SIG-M5 (cell line): Measurements from ENCODE around the gene APBB1.

Experiments used
- DNase-seq: peaks from one replicate; lab custom pipeline; 2025; lab: John Stamatoyannopoulos, UW

APBB1 gene

DNA sequence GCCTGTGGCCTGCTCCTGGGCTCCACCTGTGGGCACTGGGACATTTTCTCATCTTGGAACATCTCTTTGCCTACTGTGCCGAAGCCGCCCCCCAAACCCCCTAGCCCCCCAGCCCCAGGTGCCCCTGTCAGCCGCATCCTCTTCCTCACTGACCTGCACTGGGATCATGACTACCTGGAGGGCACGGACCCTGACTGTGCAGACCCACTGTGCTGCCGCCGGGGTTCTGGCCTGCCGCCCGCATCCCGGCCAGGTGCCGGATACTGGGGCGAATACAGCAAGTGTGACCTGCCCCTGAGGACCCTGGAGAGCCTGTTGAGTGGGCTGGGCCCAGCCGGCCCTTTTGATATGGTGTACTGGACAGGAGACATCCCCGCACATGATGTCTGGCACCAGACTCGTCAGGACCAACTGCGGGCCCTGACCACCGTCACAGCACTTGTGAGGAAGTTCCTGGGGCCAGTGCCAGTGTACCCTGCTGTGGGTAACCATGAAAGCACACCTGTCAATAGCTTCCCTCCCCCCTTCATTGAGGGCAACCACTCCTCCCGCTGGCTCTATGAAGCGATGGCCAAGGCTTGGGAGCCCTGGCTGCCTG, 27.3 kb downstream of the APBB1 start:
- no peak for DNase-seq

DNA sequence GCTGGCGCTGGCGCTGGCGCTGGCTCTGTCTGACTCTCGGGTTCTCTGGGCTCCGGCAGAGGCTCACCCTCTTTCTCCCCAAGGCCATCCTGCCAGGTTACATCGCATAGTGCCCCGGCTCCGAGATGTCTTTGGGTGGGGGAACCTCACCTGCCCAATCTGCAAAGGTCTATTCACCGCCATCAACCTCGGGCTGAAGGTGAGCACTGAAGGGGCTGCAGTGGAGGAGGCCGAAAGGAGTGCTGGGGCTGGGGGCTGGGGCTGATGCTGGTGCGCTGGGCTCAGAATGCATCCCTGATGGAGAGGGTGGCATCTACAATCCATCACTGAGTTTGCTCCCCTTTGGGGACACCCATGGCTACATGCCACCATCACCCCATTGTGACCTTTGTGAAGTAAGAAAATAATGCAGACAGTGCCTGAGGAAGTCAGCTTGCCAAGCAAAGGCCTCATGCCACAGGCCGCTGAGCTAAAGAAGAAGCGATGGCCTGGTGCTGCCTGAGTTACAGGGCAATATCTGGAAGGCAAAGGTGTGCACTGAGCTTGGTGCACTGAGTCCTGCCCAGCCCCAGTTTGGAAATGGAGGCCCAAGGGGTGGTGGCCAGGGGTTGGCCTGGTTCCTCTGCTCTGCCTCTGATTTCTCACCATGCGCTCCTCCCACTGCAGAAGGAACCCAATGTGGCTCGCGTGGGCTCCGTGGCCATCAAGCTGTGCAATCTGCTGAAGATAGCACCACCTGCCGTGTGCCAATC, 28.0 kb downstream of the APBB1 start:
- DNase-seq, result no peak

DNA sequence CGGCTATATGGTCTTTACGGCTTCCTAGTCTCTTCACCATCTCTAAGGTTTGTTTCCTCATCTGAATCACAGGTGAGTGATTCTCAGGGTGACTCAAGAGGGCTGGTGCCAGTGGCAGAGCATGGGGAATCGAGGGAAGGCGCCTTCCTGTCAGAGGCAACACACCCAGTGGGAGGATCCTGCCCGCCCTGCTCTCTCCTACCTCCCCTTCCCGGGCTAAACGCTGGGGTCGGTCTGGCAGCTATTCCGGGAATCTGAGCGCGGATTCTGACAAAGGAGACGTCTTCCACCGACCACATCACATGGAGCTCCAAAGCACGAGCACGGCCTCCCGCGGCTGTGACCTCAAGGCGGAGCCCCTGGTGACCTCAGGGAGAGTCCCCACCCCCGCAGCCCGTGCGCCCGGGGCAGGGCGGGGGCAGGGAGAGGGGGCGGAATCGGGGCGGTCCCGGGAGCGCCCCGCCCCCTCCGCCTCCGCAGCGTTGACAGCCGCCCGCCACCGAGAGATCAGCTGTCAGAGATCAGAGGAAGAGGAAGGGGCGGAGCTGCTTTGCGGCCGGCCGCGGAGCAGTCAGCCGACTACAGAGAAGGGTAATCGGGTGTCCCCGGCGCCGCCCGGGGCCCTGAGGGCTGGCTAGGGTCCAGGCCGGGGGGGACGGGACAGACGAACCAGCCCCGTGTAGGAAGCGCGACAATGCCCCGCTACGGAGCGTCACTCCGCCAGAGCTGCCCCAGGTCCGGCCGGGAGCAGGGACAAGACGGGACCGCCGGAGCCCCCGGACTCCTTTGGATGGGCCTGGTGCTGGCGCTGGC, 28.8 kb downstream of the APBB1 start, which contains the start of gene SMPD1:
TSS of gene SMPD1 (plus strand) at position 570 of the 813 bp plus-strand sequence. CDS start at position 695, 125 bp downstream.
- peak; percentile 38 for DNase-seq

DNA sequence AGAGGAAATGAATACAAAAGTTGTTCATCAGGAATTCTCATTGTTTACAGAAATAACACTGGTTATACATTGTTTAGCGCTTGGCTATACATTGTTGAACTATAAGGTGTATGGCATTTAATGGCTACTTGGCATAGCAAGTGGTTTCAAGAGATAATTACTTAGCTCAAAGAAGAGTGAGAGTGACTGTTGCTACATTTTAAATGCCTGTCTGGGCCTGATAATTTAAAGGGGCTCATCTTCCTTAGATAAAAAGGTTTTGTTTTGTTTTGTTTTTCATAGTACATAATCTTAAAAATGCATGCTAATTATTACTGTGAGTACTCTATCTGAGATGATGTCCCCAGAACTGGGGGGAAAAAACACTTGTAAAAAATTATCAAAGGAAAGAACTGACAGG, 30.1 kb downstream of the APBB1 start:
- no peak for DNase-seq

DNA sequence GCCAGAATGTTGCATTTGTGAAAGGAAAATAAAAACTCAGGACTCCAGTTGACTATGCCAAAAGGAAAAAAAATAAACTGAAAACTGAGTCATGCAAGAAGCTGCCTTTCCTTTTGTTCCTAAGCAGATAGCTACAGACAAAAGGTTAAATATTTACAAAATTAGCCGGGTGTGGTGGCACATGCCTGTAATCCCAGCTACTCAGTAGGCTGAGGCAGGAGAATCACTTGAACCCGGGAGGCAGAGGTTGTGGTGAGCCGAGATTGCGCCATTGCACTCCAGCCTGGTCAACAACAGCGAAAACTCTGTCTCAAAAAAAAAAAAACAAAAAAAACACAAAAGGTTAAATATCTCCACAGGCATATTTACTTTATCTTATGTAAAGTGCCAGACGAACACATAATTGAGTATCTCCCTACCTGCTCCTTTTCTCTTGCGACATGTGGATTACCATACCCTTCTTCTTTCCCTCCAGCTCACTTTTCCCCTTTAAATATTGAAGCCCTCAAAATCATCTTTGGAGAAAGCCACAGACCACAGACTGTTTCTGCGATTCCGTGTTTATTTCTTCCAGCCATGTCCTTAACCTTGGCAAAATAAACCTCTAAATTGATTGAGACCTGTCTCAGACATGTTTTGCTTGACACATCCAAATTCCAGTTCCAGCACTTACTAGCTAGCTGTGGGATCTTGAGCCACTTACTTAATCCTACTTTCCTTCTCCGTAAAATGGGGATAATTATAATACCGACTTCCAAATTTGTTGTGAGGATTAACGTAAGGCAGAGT, 30.9 kb downstream of the APBB1 start:
- no peak for DNase-seq

DNA sequence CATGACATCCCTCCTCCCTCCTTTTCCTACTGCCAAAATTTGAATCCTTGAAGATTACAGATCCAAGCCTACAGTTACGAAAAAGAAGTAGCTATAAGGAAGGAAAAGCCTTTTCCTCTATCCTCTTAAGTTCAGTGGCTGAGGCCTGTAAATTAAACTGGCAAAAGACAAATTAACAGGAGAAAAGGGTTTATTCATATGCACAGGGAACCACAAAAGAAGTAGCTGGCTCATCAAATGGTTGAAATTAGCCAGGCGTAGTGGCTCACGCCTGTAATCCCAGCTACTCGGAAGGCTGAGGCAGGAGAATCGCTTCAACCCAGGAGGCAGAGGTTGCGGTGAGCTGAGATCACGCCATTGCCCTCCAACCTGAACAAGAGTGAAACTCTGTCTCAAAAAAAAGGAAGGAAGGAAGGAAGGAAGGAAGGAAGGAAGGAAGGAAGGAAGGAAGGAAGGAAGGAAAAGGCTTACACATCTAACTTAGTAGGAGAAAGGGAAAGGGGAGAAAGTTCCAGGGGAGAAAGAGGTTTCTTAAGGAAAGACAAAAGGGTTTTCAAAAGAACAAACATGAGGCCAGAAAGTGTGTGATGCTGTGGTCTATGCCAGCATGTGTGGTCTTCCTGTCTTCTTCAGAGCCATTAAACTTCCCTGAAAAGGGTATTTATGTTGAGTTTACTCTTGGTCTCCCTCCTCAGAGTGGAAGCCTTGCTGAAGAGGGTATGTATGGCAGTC, 33.7 kb downstream of the APBB1 start:
- DNase-seq, result no peak

DNA sequence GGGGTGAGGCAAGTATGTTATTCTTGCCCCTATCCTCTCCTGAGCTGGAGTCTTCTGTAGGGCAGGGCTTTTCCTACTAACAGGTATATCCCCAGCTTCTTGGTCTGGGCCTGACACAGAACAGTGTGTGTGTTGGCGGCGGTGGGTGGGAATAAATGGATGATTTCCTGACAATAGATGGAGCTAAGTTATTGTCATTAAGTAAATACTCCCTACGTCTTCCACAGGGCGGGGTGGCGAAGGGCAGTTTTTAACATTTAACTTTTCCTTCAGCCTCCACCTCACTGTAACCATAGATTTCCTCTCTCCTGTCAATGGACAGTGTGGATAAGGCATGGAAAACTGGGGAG, 40.3 kb downstream of the APBB1 start:
- DNase-seq, result no peak

DNA sequence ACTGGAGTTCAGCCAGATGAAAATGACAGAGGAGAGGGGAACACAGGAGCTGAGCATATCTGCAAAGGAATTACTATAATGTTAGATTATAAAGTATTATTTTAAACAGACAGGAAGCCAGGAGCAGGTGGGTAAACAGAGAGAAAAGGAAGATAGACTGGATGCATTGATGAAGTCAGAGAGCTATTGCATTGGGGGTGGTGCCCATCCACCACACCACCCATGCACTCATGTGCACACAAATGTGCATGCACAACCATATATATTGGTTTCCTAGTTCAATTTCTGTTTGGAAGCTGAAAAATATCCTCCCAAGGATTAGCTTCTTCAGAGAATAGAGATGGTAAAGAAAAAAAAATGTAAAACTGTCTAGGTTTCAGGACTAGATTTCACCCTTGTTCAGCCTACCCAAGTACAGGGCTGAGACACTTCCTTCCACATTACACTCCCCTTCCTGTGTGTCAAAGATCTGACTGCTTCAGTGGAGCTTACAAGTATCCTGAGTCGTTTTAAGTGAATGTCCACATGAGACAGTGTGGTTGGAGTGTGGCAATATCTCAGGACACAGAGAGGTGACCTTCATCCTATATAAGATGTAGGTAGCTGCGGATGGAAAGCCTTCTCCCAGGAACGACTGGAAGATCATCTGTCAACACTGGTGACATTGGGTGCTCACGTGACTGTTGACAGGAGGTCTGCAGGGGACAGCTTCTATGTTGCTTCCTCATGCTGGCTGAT, 40.8 kb downstream of the APBB1 start:
- no peak for DNase-seq

DNA sequence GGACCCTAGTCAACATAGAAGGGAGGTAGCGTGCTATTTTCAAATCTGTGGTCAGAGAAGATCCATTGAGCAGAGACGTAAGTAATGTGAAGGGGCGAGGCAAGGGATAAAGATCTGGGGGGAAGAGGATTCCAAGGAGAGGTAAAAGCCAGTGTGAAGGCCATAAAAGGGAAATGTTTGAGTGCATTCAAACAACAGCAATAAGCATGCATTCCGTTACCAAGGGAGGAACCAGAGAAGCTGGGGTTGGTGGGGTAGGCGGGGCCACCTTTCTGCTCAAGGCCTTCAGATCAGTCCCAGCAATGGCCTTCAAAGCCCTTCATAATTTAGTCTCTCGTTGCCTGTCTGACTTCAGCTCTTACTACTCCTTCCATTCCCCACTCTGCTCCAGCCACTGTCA, 47.1 kb downstream of the APBB1 start:
- no peak for DNase-seq

DNA sequence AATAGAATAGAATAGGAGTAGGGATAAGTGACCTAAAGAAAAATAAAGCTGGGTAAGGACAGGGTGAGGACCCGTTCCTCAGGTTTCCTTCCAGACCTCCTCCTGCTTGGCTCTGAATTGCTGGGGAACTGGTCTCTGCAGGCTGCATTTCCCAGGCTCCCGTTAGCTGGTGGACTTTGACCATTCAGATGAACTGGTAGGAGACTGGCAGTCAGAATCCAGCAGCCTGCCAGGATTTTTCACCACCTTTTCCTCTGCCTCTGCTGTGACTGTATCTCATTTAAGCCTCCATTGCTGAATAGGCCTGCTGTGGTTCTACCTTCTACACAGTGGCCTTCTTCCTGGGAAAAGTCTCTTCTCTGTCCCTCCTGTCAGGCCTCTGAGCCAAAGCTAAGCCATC, 53.2 kb downstream of the APBB1 start:
- no peak for DNase-seq

DNA sequence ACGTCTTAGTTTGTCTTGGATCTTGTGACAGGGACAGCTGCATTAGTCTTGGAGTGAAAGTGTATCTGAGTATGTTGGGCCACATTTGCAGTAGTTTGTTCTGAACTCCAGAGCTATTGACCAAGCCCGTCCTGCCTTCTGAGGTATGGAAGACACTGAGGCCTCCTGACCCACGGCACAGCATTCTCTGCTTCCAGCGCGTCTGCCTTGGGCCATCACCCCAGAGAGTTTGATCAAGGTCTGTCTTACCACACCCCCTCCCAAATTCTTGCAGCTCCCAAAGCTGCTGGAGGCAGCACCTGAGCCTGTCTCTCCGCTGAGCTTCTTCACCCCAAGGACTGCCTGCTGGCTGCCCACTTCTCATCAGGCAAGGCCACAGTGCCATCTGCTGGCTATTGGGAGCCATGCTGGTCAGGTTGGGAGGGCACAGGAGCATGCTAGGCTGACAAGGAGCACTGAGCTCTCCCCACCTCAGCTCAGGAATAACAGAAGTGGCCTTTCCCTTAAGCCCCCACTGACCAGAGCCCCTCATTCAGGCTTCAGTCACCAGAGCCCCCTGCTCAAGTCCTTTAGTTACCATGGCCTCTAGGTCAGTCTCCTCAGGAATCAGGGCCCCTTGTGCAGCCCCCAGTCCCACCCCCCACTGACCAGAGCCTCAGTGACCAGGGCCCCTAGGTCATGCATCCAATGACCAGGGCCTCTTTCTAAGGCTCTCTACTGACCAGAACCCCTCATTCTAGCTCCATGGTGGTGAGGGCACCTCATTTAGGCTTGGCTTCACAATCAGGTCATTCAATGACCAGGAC, 55.8 kb downstream of the APBB1 start:
- no peak for DNase-seq

DNA sequence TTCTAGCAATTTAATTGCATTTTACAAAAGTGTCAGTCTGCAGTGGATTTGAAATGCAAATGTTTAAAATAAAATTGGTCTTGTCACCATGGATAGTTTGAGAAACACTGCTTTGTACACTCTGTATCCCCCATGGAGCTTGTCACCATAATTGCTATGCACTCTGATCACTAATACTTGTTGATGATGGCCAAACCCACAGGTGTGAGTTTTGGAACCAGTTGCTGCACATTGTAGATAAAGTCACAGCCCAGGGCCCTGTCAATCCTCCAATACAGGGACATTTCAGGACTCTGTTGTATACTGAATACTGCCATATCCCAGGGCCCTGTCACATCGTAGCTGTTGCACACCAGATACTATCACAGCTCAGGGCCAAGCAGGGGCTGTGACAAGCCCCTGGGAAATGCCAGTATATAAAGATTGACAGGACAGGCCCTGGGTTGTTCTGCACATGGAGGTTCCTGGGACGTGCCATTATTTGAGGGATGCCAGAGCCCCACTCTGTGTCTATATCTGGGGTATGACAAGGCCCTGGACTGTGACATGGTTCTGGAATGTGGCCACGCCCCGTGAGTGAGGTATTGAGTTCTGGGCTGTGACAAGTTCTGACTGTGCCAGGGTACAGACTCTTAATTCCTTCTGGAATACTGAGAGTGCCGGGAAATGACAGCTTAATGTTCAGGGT, 56.6 kb downstream of the APBB1 start:
- no peak for DNase-seq

DNA sequence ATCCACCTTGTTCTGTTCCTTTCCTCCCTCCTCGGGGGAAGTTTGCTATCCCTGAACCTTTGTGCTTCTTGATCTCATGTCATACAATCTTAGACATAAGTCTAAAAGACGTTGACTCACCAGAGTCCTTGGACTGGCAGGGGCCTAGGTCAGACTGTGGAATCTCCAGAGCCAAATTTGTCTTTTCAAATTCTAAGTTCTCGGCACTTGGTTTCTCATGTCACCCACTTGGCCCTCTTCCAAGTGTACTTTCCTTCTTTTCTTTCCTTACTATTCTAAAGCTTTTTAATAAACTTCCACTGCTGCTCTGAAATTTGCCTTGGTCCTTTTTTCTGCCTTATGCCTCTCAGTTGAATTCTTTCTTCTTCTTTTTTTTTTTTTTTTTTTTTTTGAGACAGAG, 58.7 kb downstream of the APBB1 start:
- no peak for DNase-seq

DNA sequence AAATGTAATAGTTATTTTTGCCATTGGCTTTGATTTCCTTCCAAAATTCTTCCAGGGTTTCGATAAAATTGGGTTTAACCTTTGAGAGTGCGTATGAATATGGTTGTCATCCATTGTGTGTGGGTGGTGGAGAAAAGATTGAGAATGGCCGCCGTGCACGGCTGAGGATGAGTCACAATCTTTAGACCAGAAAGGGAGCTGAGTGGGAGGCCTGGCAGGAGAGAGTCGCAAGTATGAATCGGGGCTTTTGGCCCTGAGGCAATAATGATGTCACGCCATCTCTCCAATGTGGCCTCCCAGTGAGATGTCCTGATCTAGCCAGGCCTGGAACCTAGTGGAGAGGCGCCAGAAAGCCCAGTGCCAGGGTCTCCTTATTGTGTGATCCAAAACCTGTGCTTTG, 61.7 kb downstream of the APBB1 start:
- DNase-seq, result no peak

DNA sequence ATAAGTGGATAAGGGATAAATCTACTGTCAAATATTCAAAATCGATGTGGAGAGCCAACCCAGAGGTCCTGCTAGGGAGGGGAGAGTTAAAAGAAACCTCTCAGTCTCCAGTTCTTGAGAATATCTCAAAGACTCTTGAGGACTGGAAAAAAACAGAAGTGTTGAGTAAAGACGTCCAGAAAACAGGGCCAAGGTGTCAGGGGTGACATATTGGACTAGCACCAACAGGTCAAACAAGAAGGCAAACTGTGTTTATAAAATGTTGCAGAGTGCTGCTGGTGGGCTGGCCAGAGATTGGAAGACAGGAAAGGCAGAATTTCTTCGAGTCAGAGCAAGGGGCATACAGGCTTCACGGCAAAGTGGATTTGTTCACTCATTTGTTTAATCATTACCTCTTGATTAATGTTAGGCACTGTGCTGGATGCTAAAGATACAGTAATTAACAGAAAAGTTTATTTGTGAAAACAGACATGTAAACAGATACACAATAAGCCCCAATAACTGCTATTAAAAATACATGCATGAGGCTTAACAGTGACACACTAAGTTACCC, 62.3 kb downstream of the APBB1 start:
- no peak for DNase-seq

DNA sequence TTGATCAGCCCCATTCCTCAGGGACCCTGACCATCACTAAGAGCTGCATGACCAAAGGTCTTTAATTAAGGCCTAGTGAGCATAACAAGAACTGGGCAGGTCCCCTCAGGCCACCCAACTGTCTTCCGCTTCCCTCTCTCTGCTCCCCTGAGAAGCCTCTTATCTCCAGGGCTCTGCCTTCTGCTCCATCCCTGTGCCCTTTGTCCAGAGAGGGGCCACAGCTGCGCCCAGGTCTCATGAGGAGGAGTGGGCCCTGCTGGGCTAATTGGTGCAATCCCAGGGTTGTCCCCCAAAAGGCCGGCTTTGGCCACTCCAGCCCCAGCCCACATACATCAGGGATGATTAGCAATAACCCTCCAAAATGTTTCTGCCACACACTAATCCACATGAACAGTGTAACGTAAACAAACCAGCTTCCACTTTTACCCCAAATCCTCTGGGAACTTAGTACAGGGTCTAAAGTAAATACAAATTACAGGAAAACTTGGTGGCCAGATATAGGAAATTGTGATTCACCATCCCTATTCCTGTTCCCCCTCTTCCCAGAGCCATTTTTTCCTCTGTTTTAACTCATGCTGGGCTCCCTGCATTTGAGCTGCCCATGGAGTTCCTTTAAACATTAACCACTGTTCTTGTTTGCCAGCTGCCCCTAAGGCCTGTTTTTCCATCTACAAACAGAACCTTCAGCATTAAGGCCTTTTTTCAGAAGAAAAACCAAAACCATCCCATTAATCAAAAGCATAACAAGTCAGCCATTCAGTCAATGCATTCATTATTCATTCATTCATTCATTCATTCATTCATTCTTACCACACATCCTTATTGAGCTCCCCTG, 64.0 kb downstream of the APBB1 start:
- DNase-seq, result no peak

DNA sequence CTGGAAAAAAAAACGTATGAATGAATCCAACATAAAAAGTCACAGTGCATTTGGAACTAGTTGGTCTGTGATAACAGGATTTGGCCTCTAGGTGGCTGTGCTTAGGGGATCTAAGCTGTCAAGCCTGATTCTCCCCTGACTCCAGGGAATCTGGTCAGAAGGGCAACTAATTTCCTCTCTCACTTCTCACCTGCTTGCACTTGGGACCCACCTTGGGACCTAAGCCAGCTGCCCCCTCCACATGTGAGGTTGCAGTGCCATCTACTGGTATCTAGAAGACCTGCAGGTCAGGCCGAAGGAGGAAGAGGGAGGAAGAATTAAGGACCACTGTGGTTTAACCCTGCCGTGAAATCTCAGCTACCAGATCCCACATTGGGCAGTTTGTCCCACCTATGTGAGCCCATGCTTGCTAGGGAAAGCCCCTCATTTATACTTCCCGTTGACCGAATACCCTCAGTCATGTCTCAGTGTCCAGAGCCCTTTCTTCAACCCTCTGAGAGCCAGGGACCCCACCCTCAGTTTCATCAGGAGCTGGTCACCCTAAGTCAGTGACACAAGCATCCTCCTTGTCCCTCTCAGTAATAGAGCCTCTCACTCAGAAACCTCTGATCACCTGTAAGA, 65.4 kb downstream of the APBB1 start:
- DNase-seq, result no peak
